Ishikawa (cell line): ENCODE data around the gene RB1.

Experiments
- CEBPB ChIP-seq: IDR thresholded peaks from 2 replicates; pipeline ENCODE4 v1.6.1; 2012
- EGR1 ChIP-seq: IDR thresholded peaks from 2 replicates; pipeline ENCODE4 v1.6.1; 2012
- EP300 ChIP-seq: IDR thresholded peaks from 2 replicates; pipeline ENCODE4 v1.6.1; 2012; ENCODE audit warnings: borderline replicate concordance
- RAD21 ChIP-seq: IDR thresholded peaks from 2 replicates; pipeline ENCODE4 v1.6.1; 2012; ENCODE audit warnings: low read depth
- TAF1 ChIP-seq: IDR thresholded peaks from 2 replicates; pipeline ENCODE4 v1.6.1; 2012; ENCODE audit warnings: low read depth, mild to moderate bottlenecking
- TCF12 ChIP-seq: IDR thresholded peaks from 2 replicates; pipeline ENCODE4 v1.6.1; 2012; ENCODE audit warnings: low read depth
- TEAD4 ChIP-seq: IDR thresholded peaks from 2 replicates; pipeline ENCODE4 v1.6.1; 2012
- YY1 ChIP-seq: IDR thresholded peaks from 2 replicates; pipeline ENCODE4 v1.6.1; 2012; ENCODE audit warnings: low read depth
- ZBTB7A ChIP-seq: IDR thresholded peaks from 2 replicates; pipeline ENCODE4 v1.6.1; 2012; ENCODE audit warnings: low read depth
- TF ChIP-seq, protein P1 (sequence below): IDR thresholded peaks from 2 replicates; pipeline ENCODE4 v1.6.1; 2012
- TF ChIP-seq, protein P2 (sequence below): IDR thresholded peaks from 2 replicates; pipeline ENCODE4 v1.6.1; 2012; ENCODE audit warnings: low read depth, mild to moderate bottlenecking
- TF ChIP-seq, protein P3 (sequence below): IDR thresholded peaks from 2 replicates; pipeline ENCODE4 v1.6.1; 2012

DNA sequence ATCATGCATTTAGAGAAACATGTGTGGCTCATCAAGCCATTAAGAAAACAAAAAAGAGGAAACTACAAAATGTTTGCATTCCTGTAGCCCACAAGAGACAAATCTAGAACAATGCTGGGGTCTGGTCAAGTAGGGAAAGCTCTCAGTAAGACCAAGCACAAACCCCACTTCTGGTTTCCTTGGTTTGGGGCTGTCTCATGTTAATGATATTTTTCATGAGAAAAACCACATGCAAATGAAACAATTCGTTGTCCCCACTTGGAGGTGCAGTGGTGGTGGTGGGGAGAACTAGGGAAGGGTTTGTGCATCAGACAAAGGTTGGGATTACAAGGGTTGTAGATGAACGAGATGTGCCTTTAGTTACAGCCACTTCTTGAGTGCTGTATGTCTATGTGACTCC, 7.0 kb upstream of the RB1 start:
- TF ChIP-seq, protein P1, sequence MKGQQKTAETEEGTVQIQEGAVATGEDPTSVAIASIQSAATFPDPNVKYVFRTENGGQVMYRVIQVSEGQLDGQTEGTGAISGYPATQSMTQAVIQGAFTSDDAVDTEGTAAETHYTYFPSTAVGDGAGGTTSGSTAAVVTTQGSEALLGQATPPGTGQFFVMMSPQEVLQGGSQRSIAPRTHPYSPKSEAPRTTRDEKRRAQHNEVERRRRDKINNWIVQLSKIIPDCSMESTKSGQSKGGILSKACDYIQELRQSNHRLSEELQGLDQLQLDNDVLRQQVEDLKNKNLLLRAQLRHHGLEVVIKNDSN, result no peak
- TF ChIP-seq TCF12 (no peak), EP300 (no peak), RAD21 (no peak), YY1 (no peak), EGR1 (no peak), TAF1 (no peak), CEBPB (no peak), TEAD4 (no peak), ZBTB7A (no peak)
- TF ChIP-seq, protein P2, sequence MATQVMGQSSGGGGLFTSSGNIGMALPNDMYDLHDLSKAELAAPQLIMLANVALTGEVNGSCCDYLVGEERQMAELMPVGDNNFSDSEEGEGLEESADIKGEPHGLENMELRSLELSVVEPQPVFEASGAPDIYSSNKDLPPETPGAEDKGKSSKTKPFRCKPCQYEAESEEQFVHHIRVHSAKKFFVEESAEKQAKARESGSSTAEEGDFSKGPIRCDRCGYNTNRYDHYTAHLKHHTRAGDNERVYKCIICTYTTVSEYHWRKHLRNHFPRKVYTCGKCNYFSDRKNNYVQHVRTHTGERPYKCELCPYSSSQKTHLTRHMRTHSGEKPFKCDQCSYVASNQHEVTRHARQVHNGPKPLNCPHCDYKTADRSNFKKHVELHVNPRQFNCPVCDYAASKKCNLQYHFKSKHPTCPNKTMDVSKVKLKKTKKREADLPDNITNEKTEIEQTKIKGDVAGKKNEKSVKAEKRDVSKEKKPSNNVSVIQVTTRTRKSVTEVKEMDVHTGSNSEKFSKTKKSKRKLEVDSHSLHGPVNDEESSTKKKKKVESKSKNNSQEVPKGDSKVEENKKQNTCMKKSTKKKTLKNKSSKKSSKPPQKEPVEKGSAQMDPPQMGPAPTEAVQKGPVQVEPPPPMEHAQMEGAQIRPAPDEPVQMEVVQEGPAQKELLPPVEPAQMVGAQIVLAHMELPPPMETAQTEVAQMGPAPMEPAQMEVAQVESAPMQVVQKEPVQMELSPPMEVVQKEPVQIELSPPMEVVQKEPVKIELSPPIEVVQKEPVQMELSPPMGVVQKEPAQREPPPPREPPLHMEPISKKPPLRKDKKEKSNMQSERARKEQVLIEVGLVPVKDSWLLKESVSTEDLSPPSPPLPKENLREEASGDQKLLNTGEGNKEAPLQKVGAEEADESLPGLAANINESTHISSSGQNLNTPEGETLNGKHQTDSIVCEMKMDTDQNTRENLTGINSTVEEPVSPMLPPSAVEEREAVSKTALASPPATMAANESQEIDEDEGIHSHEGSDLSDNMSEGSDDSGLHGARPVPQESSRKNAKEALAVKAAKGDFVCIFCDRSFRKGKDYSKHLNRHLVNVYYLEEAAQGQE, result no peak
- TF ChIP-seq, protein P3, sequence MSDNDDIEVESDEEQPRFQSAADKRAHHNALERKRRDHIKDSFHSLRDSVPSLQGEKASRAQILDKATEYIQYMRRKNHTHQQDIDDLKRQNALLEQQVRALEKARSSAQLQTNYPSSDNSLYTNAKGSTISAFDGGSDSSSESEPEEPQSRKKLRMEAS, result no peak
